Hindlimb muscle (tissue), 1 donor: ENCODE measurements around the gene LRMDA. TPM values are rescaled to one million over a fixed set of nuclear protein-coding genes. Genes with fewer than 3 reads are reported as not detected.

ENCODE experiments used
- DNase-seq: peaks from one replicate; pipeline ENCODE4 v3.0.0-alpha.2; 2013
- polyA plus RNA-seq: library from polyadenylated mRNA; unstranded; fragments of 120-200 nt; gene quantifications from one replicate; pipeline ENCODE4 v1.2.1, GENCODE V29; 2013; ENCODE audit not compliant: insufficient read length

LRMDA gene
- polyA plus RNA-seq, 1 donor, result 6.6 TPM

- peak; percentile 30 for DNase-seq
These were observed 541.3 kb downstream of the LRMDA start for GRCh38 chr10:75972491-75973276.

- no peak for DNase-seq
These were observed 542.7 kb downstream of the LRMDA start for GRCh38 chr10:75974080-75974479.

- no peak for DNase-seq
These were observed 545.3 kb downstream of the LRMDA start for GRCh38 chr10:75976681-75977080.

- peak; percentile 52 for DNase-seq
These were observed 545.7 kb downstream of the LRMDA start for GRCh38 chr10:75977139-75977538.

DNA sequence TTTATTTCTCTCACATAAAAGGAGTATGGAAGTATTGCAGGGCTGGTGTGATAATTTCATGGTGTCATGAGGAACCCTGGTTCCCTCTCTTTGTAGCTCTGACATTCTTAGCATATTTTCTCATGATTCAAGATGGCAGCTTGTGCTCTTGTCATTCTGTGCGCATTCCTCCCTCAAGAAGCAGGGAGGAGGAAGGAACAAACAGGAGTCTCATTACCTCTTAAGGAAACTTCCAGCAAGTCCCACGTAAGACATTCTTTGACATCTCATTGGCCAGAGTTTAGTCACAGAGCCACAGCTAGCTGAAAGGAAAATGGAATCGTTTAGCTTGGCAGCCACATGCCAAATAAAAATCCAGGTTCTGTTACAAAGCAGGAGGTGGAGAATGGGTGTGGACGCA, 546.8 kb downstream of the LRMDA start:
- no peak for DNase-seq

DNA sequence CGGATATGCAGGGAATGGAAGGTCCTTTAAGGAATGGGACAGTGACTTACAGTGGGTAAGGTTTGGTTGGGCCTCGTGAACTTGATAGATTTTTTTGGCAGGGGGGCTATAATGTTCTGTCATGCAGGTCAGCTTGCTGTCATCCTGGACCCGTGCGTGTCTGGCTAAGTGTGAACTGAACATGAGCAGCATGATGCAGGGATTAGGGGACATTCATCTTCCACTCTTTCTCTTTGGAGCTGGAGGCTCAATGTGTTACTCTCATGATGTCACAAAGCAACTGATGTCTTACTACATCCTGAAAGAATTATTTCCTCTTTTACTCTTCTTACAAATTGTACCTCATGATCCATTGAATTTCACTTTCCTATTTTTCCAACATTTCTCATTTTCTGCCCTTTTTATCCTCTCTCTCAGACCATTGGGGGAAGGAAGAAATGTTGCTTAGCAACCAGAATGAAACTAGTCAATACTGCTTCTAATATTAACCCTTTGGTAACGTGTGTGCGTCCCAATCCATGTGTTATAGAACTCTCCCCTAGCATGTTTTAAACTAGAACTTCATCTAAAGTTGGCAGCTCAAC, 549.1 kb downstream of the LRMDA start:
- DNase-seq, result no peak

DNA sequence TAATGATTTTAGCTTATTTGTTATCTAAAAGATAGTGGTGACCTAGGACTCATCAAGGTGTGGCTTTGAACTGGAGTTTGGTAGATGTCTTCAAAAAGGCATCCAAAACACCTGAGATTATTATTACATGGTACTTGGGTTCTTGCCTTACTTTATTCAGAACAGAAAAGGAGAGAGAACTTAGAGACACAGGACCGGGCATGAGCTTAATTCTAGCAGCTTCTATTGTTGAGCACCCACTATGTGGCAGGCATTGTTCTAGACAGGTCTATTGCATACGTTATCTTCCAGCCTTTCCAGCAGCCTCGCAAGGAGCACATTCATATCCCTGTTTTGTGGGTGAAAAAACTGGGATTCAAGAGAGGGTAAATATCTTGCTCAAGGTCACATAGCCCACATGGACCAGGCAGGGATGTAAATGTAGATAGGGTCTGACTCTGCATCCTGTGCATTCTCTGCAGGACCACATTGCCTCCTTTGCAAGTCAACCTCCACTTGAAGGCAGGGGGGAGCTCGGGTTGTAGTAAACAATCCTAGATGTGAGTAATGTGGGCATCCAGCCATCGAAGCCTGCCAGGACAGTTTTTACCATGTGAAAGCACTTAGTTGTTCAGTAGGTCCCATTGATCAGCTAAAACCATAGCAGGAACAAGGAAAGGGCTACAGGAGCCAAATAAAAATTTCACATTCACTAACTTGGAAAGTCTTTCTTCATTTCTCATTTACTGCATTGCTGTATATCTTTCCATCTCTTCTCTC, 551.4 kb downstream of the LRMDA start:
- peak; percentile 25 for DNase-seq

GRCh38 chr10:75984067-75984466, 552.6 kb downstream of the LRMDA start:
- no peak for DNase-seq

DNA sequence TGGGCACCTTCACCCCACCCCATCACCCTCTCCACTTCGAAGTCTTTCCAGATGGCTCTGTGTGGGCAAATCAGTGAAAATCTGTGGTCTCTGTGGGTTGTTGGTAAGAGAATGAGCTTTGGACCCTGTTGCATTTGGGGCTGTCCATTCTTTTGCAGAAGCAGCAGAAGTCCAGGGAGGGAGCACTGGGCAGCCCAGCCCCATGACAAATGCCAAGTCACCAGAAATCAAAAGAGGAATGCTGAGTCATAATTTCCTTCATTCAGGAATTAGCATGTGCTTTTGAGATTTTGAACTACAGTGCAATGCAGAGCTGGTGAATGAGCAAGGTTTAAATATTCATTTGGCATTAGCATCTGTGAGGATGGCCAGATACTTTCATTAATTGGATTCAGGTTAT, 556.2 kb downstream of the LRMDA start:
- DNase-seq, result no peak

GRCh38 chr10:75994357-75995040, 563.1 kb downstream of the LRMDA start:
- no peak for DNase-seq

DNA sequence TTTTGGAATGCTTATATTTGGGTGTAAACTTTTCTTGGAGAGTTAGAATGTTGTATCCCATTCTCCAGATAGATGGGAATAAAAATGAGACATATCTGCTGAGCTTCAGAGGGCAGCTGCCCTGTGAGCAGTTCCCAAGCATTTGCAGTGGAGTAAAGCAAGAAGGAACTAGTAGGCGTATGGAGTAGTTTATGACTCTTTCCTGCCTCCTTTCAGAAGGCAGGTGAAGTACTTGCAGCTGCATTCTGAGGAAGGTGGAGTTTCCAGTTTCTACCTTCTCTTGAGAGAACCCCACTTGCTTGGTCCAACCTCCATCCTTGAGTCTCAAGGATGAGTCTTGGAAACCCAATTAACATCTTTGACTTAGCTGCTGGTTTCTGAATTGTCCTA, 563.6 kb downstream of the LRMDA start:
- no peak for DNase-seq

DNA sequence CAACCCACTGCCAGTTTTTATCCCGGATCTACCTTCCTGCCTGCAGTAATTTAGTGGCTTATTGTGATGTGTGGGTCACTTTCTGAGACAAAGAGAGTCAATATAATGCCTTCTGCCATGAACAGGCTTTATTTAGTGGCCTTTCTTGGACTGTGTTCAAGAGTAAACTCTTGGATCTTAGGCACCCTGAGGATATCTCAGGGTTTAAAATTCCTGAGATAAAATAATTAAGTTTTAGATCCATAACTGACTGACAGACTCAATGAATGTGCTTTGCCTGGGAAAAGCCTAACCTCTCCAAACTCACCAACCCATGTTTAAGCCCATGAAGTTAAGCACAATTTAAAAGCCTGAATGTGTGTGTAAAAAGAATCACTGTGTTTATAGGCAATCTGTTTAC, 564.3 kb downstream of the LRMDA start:
- DNase-seq, result no peak

GRCh38 chr10:75999001-75999400, 567.6 kb downstream of the LRMDA start:
- peak; percentile 16 for DNase-seq

GRCh38 chr10:75999515-76000209, 568.2 kb downstream of the LRMDA start:
- DNase-seq, result no peak

DNA sequence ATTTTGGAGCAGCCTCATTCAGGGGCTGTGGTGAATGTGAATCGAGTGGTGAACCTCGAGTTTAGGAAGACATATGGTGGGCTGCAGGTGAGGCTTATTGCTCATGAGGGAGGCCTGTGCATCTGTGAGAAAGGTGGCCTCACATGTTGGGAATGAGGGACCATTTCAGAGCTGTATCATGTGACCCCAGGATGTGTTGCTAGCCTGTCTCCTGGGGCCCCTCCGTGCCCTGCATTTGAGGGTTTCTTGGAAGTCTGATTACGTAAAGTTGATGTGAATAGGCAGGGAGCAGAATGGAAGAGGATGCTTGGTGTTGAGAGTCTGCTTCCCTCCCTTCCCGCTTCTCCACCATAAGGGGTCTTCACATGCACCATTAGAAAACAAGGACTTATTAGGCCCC, 569.1 kb downstream of the LRMDA start:
- DNase-seq, result no peak

- DNase-seq, result peak; percentile 23
These were observed 569.6 kb downstream of the LRMDA start for GRCh38 chr10:76001019-76001418.

GRCh38 chr10:76001461-76001860, 570.0 kb downstream of the LRMDA start:
- DNase-seq, result no peak

DNA sequence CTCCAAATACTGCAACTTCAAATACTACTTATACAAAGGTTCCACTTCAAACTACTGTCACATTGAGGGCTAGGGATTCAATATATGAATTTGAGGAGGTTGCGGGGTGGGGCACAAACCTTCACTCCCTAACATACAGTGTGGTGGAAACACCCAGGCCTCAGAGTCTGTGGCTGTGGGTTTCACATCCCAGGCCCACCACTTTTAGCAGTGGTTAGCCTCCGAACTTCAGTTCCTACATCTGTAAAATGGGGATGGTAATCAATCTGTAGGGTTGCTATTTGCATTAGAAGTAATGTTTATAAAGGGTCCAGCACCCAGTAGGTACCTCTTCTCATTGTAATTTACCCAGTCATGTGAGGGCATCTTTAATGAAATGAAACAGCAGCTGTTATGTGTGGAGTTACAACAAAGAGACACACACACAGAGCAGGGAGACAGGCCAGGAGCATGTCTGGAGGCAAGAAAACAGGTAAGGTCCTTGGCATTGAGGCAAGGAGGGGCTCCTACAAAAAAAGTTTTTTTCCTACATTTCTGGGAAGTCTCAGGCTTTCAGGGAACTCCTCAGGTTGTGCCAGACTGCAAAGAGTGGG, 570.9 kb downstream of the LRMDA start:
- DNase-seq, result no peak

DNA sequence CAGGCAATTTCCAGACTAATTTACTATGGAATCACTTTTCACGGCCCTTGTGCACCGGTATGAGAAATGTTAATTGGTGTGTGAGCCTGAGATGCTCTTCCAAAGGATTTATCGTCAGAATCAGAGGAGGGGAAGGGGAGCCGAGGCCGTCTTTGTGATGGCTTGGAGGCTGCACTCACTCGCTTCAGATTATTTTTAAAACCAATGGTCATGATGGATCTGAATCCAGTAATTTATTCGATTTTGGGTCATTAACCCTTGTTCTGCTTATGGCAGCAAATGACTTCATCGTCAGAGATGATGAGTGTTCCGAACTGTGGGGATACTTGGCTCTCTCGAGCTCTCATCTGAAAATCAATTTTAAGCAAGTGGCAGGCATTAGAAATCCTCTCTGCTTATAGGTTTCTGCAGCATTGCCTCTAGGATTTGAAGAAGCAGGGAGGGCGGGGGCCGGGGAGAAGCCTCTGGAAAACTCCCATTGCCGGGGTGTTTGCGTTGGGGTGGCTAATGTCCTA, 576.3 kb downstream of the LRMDA start:
- no peak for DNase-seq

GRCh38 chr10:76009531-76009930, 578.1 kb downstream of the LRMDA start:
- DNase-seq, result no peak

DNA sequence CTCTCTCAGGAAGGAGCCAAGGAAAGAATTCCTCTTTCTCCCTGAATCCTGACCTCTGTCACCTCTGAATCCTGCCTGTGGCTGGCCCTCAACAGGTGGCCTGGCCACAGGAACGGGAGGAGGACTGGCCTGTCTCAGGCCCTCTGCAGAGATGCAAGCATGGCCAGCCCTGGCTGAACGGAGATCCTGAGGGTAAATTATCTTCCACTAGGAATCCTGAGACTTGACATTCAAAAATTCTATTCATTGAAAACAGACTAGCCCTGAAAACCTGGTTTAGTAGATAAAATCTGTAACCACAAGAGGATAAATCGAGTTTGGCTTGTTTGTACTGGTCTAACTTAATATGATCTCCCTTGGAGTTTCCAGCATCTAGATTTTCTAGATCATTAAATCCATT, 579.3 kb downstream of the LRMDA start:
- no peak for DNase-seq
